GM19238 (cell line): ENCODE results near the gene SIAH1.
"Not testable (repeated sequence)": the region's sequence is repeated elsewhere in the genome, so short reads cannot be mapped to it uniquely, and the experiment has no call there.

Experiments used
- DNase-seq: peaks from one replicate; pipeline ENCODE4 v3.0.0; 2011; ENCODE audit warnings: low spot score; ENCODE audit not compliant: insufficient read length

SIAH1 gene

DNA sequence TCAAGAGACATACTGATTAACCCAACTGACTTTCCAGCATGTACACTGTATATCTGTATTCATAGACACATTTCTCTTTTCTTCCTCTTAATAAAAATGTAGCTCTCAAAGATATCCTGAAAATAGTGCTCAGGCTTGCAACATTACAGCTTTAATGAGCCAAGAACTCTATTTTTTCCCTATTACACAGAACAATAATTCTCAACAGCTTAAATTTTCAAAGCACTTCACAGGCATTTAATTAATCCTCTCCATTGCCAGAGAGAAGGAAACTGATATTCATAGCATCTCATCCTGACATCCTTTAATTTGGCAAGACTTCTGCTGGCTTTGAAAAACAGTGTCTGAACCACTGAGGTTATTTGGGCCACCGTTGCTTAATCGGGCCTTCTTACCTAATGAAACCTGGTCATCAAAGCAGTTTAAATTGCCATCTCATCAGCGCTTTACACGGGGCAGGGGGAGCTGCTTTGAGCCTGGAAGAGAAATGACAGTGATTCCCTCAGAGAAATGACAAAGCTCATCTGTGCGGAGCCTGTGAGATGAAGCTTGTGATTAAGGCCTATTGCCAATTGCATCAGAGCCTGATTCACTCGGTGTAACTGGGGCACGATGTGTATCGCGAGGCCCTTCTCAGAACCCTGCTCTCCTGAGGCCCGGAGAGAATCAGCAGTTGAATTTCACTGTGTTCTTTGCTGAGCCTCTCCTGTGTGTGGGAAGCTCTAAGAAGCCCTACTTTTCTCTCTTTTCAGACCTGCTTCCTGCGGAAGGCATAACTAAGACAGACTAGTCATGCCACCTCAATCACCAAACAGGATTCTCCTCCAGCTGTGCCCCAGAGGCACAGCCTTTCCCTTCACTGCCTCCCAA is 8.5 kb upstream of the SIAH1 start:
- DNase-seq: no peak

DNA sequence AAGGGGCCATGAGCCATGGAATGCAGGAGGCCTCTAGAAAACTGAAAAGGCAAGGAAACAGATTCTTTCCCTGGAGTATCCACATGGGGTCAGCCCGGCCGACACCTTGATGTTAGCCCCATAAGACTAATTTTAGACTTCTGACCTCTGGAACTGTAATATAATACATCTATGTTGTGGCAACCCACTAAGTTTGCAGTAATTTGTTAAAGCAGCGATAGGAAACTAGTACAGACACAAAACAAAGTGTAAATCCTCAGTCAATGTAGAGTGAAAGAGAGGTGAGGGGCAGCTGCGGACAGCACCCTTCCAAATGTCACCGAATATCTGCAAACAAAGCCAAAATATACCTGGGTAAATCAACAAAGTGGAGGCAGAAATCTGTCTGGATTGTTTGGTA is 7.2 kb upstream of the SIAH1 start:
- DNase-seq: no peak

DNA sequence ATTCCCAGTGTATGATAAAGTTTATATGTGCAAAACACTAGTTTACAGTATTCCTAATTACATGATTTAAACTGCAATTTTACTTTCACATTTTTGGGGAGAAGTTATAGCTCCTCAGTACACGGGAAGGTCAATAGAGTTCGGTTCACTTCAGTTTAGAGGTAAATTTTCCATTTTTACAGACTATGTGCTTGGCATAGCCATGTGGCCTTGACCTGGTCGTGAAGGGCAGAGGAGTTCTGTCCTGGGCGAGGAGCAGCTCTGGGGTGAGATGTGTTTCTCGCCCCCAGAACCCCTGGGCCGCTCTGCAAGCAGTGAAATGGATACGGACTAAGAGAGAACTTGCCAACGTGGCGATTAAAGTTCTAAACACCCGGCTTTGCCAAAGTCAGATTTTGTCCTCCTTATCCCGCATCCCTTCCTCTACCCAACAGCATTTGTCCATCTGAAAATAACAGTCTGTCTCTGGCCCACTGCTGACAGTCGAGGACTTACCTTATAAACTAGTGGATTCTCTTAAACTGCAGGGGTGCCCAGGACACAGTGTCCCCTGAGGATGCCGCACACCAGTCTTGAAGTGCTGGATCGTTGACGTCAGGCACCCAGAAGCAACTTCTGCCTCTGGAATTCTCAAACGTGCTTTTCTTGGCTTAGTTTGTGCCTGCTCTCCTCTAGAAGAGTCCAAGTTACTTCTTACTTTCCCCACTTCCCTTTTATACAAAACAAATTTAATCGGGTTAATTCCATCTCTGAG is 1.5 kb upstream of the SIAH1 start:
- DNase-seq: no peak

DNA sequence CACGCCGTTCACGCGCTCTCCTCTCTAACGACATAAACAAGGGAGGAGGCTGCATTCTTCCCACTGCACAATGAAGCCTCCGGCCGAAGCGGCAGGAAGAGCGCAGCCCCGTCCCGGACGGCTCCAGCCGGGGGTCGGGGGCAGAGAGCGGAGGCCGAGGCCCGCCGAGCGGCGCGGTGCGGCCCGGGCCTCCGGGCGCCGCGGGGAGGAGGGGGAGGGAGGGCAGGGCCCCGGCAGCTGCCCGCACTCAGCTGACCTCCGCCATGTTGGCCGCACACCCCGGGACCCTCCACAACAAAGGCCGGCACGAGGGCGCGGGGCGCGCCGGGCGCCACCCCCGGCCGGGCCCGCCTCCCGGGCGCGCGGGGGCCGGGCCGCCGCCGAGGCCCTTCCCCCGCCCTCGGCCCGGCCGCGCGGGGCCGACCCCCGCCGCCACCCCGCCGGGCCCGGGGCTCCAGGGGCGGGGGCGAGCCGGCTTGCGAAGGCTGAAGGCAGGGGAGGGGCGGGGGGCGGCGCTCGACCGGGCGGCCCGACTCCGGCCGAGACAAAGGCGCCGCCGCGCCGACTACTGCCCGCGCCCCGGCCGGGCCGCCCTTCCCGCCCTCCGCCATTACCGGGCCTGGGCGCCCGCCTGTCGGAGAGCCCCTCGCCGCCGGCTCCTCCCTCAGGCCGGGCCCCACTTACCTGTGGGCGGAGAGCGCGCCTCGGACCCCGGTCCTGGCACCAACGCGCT is 527 bp downstream of the SIAH1 start:
- DNase-seq: peak; percentile 66

DNA sequence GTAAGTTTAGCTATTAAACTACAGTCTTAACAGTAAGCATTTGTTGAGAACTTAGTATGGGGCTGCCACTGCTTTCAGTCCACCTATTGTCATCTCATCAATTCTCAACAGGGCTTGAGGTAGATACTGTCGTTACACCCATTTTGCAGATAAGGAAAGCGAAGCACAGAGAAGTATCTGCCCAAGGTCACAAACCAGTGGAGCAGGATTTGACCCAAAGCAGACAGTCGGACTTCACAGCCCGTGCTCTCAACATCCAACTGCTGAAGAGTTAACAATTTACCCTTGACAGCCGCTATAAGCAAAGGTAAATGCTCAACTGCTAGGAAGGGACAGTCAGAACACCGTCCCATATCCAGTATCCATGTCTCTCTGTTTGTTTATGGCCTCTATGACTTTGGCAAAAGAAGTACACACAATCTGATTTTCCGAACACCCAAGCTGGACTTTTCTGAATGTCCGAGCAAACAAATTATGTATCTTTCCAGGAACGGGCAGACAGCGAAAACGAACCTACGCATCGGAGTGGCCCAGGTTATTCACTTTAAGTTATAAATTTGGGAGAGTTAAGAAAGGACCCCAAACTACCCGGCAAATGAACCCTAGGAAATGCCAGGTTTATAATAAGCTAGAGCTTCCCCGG is 1.2 kb downstream of the SIAH1 start:
- DNase-seq: no peak

DNA sequence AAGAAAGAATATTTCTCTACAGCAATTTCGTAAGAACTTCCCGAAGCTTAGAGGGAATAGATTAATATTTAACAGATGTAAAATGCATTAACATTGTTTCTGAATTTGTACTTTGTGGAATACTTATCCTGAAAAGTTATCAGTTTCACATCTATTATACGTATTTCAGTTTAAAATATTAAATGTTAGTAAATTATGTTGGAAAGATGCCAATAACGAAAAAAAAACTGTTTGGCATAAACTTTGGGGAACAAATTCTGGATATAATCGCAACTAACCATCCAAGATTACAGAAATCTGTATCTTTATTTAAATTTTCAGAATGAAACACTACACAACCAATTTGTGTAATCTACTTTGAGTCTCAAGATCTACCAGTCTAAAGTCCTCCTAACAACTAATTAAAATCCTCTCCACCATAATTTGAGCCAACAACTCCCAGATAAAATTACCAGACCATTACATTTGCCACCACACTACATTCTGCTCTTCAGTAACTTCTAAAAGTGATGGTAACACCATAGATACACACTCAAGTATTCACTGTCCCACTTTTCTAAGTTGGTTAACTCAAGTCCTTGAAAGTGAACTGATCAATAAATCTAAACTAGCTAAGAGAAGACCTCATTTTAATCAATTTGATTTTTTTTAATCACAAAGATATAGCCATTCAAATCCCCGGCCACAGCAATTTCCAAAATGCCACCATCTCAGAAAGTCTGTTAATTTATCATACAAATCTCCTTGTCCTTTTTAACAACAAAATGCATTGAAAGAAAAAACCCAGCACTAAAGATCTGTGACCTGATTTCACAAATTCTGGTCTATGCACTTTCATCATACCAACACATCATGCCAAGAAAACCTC is 2.0 kb downstream of the SIAH1 start:
- no peak for DNase-seq

DNA sequence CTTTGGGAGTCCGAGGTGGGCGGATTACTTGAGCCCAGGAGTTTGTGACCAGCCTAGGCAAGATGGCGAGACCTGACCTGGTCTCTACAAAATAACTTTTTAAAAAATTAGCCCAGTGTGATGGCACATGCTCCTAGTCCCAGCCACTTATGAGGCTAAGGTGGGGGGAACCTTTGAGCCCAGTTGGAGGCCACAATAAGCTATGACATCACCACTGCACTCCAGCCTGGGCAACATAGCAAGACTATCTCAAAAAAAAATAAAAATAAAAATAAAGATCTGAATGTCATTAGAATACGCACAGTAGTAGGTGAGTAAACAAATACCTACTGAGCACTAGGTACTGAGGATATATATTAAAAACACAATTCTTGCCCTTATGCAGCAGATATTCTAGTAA is 3.1 kb downstream of the SIAH1 start:
- no peak for DNase-seq

DNA sequence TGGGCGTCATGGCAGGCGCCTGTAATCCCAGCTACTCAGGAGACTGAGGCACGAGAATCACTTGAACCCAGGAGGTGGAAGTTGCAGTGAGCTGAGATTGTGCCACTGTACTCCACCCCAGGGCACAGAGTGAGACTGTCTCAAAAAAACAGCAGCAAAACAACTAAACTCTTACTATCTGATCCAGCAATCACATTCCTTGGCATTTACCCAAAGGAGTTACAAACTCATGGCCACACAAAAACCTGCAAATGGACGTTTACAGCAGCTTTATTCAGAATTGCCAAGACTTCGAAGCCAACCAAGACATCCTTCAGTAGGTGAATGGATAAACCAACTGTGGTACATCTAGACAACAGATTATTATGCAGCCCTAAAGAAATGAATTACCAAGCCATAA is 4.0 kb downstream of the SIAH1 start:
- no peak for DNase-seq

DNA sequence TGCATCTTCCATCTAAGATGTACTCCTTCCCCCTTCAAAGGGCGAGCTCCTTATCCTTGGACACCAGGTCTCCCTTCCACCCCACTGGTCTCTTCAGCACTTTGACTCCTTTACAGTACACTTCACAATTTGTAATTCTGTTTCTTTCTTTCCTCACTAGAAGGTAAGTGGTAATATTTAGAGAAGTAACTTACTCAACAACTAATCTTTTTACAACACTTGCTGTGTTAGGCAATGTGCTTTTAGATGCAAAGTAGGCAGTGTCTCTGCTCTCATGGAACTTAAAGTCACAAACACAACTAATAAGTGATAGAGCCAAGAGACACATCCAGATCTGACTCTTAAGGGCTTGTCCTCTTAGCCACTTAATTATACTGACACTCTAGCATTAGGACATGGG is 6.4 kb downstream of the SIAH1 start:
- no peak for DNase-seq

DNA sequence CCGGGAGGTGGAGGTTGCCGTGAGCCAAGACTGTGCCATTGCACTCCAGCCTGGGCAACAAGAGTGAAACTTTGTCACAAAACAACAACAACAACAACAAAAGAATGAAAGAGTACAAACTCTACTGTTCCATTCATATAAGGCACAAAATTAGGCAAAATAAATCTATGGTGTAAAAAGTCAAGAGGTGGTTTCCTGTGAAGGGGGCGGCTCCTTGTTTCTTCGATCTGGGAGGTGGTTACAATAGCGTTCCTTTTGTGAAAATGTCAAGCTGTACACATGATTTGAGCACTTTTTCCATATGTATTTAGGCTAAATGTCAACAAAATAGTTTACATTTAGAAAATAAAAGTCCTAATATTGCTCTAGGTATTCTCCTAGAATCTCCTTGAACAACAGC is 6.9 kb downstream of the SIAH1 start:
- no peak for DNase-seq

DNA sequence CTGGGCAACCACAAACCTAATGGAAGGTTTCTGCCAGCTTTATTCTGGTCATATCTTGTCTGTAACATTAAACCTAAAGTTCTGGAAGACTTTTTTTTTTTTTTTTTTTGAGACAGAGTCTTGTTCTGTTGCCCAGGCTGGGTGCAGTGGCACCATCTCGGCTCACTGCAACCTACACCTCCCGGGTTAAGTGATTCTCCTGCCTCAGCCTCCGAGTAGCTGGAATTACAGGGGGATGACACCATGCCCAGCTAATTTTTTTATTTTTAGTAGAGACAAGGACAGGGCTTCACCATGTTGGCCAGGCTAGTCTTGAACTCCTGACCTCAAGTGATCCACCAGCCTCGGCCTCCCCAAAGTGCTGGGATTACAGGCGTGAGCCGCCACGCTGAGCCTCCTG is 7.9 kb downstream of the SIAH1 start:
- not testable (repeated sequence) for DNase-seq

DNA sequence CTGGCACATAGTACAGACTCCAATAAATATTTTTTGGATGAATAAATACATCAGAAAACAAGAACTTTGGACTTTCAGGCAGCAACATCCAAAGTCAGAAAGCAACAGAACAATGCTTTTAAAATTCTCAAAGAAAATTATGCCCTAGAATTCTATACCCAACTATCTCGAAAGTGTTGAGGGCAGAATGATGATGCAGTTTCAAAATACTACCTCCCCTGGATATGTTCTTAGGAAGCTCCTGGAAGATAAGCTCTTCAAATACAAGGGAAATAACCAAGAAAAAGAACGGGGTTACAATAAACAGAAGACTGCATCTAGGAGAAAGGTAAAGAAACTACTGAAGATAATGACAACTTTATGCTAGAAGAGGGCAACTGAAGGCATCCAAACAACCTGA is 11.0 kb downstream of the SIAH1 start:
- no peak for DNase-seq

DNA sequence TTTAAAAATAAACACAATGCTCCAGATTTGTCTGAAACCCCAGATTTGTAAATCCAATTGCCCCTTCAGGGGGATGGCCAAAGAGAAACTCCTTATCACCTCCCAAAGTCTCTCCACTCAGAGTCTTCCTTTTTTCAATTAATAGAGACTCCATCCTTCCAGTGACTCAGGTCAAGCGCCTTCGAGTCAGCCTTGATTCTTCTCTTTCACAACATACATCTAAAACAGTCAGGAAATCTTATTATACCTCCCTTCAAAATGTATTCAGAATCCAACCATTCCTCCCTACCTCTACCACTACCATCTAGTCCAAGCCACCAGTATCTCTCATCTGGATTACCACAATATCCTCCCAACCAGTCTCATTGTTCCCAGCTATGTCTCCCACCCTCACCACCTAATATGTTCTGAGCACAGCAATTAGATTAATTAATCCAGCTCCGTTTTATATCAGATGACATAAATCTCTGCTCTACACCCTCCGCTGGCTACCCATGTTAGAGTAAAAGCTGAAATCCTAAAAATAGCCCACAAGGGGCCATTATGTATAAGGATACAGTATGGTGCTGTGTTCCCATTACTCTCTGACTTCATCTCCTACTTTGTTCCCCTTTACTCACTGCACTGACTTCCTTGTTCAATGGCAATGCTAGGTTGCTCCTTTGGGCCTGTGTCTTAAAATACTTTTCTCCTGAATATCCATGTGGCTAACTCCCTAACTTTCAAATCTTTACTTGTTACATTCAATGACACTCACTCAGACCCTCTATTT is 11.8 kb downstream of the SIAH1 start:
- DNase-seq: no peak

DNA sequence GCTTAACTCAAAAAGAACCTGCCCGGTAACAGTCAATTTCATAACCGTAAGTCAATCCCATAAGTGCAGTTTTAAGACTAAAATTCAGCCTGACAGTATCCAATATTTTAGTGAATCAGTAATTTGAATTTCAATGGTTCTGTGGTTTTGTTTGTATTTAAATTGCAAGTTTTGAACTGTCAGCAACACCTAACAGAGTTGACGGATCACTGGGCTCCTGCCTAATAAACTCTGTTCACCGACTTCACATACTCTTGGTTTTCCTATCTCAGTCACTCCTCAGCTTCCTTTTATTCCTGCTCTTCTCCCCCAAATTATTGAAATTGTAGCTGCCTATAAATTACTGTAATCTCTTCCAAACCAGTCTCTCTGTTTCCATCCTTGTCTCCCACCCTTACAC is 12.5 kb downstream of the SIAH1 start:
- no peak for DNase-seq

DNA sequence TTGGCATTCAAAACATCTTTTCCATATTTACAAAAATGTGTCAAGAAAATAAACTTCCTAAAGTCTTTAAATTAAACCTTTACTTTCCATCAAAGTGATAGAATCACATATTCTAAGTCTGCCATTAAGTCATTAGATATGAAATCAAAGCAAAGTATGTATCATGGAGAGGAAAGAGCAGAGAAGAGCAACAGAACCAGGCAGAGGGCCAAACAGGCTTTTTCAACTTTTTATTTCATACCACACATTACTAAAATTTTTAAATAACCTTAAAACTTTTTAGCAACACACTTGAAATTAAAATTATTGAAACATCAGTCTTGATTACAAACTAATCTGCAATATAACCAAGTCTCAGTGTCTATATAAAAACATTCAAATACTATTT is 13.8 kb downstream of the SIAH1 start:
- DNase-seq: no peak

DNA sequence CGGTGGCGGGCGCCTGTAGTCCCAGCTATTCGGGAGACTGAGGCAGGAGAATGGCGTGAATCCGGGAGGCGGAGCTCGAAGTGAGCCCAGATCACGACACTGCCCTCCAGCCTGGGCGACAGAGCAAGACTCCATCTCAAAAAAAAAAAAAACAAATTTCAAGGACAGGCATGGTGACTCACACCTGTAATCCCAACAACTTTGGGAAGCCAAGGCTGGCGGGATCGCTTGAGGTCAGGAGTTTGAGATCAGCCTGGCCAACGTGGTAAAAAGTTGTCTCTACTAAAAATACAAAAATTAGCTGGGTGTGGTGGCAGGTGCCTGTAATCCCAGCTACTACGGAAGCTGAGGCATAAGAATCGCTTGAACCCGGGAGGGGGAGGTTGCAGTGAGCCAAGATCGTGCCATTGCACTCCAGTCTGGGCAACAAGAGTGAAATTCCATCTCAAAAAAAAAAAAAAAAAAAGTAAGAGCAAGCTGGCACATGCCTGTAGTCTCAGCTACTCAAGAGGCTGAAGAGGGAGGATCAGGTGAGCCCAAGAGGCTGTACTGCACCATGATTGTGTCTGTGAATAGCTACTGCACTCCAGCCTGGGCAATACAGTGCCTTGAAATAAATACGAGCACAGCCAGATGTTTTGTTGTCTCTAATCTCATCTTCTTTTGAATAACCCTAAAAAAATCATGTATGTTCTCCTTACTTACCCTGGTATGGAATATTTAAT is 14.4 kb downstream of the SIAH1 start:
- DNase-seq: not testable (repeated sequence)

DNA sequence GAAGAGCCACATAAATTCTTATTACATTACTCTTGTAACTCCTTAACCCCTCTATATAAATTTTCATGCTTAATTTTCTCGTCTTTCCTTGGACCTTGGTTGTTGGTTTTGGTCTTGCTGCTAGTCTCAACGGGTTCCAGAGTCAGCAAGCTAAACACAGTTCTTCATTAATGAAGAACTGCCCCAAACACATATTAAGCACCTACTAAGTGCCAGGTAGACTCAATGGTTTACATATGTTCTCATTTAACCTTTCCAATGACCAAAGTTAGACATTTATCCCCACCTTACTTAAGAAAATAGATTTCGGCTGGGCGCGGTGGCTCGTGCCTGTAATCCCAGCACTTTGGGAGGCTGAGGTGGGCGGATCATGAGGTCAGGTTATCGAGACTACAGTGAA is 15.0 kb downstream of the SIAH1 start:
- no peak for DNase-seq

DNA sequence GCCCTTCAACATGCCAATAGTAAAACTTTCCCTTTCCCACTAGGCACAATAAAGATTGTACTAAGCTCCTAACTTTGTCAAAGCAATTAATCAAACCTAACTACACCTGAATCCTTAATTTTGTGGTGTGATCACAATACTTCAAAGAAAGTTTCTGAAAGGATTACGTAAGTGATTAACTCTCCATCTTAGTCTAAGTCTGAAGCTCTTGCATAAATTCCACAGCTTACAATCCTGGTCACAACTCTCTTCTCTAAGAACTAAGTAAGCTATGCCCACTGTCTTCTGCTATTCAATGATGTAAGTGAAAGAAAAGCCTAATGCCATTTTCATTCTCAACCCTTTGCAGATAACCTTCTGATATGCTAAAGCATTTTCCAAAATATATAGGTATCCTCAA is 15.4 kb downstream of the SIAH1 start:
- DNase-seq: no peak

DNA sequence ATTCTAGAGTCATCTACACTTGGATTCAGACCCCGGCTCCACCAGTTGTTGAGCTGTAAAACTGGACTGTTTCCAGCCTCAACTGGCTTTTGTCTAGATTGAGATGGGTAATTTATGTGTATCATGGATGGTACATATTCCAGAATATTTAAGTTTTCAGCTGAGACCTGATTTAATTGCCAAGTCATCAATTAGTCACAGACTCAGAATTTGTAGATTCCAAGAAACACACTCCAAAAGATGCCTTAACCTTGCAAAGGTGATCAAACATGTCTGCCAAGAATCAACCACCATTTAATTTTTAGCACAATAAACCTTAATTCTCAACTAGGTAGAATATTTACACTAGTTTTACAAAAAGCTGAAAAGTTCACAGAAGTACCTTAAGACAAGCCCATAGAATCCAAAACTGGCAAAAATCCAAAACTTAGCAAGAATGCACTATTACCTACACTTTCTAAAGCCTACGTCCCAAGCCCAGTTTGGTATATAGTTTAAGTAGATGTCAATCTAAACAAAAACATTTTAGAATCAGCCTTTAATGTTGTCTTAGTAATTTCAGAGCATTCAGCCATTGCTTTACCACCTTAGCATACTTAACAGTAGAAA is 17.7 kb downstream of the SIAH1 start:
- DNase-seq: no peak
